ENCODE data around the gene HADH.

Gene HADH

DNA sequence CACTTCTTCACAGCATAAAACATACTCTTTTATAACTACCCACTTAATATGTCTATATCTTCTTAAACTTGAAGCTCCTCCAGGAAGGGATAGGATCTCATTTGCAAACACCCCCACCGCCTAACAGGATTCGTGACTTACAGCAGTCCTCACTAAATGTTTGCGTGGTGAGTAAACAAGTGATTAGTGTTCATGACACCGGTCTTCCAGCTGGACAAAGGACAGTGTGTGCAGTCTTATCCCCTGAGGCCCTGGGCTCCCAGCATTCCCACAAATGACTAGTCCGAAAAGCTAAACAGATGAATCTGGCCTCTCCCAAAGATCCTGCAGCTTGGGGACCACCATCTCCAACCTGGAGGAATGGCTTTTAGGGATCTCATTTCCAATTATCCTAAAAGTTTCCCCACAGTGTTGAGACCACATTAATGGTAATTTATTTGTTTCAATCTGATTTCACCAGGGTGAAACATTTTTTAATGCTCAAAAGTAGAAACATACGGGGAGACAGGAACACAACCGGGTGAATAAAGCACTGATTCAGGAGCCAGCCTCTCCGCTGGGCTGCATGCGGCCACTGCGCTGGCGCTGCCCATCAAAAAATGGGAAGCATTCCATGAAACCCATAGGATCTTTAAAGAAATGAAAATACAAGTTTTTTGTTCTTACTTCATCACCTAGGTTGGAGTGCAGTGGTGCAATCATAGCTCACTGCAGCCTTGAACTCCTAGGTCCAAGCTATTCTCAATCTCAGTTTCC, 69.2 kb downstream of the HADH start:
- DNase-seq (ENCODE audit: low spot score): no peak

DNA sequence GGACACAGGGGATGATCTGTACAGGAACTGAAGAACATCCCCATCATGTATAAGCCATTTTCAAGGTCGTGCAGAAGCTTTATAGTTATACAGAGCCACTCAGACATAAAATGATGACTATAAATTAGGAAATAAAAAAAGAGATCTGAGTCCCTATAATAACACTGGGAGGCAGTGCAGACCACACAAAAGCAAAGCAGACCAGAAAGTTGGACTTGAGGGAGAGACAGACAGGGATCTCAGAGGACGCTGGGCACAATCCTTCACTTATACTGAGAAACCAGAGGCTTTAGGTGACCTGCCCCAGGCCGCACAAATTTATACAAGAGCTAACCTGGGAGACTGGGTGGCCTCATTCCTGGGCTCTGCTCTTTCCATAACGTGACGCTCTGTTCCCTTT, 70.5 kb downstream of the HADH start:
- peak; percentile 15 for DNase-seq (ENCODE audit: low spot score)

DNA sequence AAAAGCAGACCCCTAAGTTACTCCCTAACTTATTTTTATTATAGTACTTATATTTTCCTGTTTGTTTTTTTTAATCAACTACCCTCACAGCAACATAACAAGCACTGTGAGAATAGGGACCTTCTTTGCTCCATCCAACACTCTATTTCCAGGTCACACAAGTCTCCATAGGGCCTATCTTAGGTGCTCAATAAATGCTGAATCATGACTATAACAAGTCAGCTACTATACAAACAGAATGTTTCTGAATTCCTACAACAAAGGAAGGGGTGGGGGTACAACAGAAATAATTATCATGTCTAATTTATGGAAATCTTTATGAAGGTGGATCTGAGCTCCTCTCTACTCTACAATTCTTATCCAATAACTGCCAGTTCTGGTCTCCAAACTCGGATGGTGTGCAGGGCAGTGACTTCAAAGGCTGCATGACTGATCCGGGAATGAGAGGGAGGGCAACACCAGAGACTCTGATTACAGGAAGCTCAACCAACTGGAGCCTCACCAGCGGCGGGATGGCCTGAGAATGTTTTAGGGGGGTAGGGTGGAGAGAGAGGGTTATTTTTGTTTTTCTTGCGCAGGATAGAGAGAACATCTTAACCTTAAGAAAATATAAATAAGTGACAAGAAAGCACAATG, 71.1 kb downstream of the HADH start:
- DNase-seq (ENCODE audit: low spot score): no peak

DNA sequence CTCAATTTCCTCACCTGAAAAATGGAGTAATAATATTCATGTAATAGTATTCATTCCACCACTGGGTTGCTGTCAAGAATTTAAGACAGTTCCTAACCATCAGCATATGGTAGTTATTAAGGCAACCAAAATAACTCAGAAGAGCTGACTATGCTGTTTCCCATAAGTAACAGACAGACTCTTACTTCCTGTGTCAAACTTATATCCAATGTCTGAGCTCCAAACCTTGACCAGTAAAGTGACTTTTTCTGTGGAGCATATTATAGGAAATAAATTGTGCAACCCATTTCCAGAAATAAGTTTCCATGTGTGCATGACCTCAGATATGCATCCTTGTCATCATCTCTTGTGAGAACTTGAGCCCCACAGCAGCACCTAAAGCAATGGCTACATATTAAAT, 78.8 kb downstream of the HADH start:
- no peak for DNase-seq (ENCODE audit: low spot score)

DNA sequence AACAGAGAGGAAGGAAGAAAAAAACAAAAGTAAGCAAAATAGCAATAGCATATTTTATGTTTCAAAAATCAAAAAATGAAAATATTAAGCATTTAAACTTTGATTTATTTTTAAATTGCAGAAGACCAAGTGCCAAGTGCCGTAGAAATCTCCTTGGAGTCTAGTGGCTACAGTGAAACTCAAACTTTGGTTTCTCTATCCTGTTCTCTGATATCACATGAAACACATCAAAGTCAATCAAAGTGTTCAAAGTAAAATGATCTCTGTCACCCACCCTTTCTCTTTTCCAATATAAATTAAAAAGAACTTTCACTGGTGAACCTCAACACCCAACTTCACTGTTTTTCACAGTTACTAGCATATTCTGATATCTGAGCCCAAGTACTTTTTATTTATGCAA, 81.1 kb downstream of the HADH start:
- no peak for DNase-seq (ENCODE audit: low spot score)

DNA sequence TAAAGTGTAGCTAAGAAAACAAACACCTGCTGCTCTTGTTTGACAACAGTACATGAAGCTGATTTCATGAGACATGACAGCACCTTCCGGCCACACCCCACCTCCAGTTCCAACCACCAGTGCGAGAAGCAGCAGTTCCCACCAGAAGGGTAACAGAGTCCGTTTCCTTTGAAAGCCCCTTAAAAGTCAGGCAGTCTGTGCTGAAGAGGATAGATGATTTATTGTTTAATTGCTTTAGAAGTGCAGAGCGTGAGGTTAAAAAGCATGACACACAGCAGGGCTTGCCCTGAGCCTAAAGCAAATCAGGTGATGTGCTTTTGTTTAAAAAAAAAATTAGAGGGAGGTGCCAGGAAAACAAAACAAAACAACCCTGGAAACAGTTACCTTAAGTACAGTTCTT, 82.6 kb downstream of the HADH start:
- DNase-seq (ENCODE audit: low spot score): no peak

DNA sequence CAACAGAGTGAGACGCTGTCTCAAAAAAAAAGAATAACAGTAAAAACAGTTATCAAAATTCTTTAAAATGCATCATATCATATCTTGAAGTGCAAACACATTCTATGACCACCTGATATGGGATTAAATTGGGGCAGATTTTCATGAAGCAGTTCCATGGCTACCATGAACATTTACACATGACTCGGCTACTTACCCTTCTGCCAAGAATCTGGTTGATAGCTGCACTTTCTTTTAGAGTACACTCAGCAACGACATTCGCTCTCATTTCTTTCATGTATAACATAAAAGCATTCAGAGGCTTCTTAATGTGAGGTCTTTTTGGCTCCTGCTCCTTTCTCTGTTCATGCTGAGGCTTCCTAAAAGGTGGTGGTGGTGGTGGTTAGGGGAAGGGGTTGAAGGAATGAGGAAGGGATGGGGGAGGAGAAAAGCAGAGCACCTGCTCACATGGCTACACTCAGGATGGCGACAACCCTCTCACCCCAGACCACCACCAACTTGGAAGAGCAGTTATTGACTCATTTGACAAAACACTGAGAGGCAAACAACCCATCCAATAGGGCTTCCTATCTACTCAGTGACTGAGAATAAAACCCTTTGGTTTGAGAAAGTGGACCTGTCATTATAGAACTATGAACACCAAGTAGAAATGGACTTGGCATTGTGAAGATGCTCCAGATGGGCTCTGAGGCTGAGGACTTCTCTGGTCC, 88.5 kb downstream of the HADH start:
- no peak for DNase-seq (ENCODE audit: low spot score)

DNA sequence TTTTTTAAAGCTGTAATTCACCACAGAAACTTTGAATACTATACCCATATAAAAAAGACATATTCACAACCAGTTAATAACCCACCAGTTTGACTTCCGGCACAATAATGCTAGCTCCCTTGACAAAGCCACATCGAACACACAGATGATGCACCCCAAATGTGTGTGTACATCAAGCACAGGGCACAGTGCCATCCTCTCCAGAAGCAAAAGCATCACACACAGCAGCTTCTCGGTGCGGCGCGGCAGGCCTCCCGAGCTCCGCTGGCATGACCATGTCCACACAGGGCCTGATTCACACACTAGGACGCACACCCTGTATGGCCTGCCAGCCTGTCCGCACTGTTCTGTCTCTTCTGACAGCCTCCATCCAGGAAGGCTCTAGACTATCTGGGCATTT, 91.1 kb downstream of the HADH start:
- DNase-seq (ENCODE audit: low spot score): no peak

DNA sequence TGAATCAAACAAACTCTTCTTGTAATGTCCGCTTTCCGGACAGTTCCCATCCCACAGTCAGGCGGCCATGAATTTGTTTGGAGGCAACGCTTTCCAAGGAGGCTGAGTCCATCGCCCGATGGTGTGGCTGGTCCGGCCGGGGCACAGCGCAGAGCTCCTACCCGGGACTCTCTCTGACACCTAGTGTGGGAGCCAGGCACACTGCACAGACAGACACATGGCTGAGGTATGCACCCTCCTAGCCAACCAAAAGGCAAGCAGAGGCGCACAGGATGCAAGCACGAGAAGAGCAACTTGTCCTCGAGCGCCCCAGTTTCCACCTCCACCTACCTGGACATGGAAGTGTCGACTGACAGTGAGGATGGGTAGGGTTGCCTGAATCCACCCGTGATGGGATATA, 91.6 kb downstream of the HADH start:
- DNase-seq (ENCODE audit: low spot score): no peak

Data from putamen (tissue), 1 donor.